RPMI8226 (cell line): Measurements from ENCODE around the gene IGBP1.
"Not testable (repeated sequence)": the region's sequence is repeated elsewhere in the genome, so short reads cannot be mapped to it uniquely, and the experiment has no call there.

Source experiments
- DNase-seq: peaks from one replicate; pipeline ENCODE4 v3.0.0-alpha.2; 2015

IGBP1 gene

DNA sequence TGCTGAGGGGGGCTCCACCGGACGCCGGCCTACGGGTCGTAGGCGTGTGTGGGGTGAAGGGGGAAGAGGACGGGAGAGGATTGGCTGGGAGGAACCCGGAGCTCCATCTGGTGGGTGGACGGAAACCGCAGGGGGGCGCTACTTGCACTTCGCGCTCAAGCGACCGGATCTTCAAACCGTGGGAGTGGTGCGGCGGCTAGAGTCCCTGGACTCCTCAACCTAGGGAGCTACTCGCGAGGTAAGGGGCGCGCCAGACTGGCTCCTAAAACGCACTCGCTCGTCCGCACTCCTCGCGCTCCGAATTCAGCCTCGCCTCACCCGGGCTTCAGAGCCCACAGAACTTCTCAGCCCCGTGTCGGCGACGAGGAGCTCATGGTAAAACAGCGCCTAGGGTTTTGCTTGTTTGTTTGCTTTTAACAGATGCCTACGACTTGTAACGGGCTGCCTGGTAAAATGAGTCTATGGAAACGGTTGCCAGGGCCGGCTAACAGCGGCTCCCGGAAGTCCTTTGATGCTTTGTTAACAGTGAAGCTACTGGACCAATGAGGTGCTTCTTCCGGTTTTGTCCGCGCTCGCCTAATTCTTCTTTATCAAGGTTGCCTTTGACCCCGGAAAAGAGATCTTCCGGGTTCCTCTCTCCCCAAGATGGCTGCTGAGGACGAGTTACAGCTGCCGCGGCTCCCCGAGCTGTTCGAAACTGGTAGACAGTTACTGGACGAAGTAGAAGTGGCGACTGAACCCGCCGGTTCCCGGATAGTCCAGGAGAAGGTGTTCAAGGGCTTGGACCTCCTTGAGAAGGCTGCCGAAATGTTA lies at the start of gene IGBP1:
IGBP1 (plus strand) TSS at position 145 of the 813 bp plus-strand sequence; CDS start at position 646, 501 bp downstream.
- peak; percentile 90 for DNase-seq

DNA sequence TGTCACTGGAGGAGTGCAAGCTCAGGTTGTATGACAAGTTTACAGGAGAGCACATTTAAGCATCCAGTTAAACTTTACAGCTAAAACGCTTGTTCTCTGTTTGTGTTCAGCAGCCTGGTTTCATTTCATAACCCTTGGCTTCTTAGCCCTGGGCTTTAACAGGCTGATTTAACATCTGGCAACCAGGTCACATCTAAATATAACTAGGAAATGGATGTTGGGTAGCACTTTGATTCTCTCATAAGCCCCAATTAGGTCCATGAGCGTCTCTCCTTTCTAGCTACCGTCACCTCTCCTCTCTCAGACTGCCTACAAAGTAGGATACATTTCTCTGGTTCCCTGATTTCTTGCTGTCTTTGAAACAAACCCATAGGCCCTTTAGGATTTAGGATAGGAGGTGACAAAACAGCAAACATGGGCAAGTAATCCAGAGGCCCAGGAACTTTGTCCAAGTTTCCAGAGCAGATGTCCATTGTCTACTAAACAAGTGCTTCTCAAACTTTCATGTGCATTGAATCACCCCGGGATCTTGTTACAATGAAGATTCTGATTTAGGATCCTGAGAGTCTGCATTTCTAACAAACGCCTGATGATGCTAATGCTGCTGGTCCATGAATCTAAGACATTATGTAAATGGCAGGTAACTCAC lies 48.5 kb upstream of the IGBP1 start:
- DNase-seq: no peak

DNA sequence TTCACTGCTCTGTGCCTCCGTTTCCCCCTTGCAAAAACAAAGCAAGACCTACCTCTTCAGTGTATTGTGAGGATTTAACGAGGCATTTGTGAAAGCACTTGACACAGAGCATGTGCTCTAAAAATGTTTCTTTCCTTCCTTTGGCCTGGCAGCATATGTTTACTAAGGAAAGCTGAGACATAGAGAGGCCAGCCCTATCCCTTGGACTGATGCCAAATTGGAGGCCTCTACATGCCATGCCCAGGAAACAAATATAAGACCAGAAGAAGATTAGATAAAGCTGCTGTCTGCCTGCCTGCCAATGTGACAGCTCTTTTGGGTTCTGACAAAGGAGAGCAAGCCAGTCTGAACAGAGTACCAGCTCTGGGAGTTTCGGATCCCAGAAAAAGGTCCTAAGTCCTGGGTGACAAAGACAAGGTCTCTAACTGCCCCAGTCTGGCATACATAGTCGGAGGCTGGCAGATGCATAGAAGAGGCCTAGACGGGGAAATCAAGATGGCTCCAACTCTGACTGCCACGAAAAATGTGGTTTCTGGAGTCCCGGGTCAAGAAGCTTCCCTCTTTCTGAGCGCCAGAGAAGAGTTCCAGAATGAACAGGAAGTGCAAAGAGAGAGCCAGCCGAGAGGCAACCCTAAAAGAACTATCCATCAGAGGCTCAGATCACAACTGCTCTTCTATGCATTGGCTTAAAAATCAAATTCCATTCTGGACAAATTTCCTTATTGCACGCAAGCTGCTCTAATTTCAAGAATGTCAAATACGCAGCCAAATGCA lies 45.2 kb upstream of the IGBP1 start:
- no peak for DNase-seq

DNA sequence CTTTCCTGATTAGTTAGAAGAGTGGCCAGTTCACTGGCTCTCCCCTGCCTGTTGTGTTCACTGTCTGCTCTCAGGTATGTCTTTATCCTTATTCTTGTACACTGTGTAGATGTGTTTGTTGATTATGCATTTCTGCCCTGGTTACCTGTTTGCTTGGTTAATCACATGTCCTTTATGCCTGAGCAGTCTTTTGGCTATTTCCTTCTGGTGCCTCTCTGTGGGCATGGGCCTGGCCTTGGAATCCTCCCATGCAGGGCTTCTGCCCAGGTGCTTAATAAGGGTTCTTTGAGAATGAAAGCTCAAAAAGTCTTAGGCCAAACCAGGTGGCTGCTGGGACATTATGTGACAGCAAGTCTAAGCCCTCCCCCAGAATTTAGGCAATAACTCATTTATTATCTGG lies 44.5 kb upstream of the IGBP1 start:
- DNase-seq: no peak

DNA sequence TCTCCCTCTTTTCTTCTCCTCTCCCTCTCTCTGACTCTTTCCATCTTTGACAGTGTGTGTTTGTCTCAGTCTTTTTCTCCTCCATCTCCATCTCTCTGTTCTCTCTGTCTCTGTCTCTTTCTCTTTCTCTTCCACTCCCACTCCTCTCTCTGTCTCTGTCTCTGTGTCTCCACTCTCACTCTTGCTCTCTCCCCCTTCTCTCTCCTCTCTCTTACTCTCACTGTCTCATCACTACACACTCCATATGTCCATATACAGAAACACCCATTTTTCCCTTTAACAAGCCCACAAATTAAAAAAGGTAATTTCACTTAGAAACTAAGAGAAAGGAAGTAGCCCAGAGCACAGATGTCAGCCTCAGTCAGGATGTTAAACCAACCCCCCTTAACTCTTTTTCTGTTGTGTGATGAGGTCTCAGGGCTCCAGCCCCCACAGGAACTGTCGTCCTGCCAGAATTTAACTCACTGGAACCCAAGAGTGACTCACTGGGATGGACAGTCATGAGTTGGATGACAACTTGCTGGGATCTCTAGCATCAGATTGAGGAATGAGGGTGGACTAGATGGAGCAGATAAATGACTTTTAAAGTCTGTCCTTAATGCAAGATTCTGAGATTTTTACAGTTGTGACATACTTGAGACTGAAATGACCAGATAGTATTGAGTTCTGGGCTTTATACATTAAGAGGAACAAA lies 43.5 kb upstream of the IGBP1 start:
- DNase-seq: no peak

DNA sequence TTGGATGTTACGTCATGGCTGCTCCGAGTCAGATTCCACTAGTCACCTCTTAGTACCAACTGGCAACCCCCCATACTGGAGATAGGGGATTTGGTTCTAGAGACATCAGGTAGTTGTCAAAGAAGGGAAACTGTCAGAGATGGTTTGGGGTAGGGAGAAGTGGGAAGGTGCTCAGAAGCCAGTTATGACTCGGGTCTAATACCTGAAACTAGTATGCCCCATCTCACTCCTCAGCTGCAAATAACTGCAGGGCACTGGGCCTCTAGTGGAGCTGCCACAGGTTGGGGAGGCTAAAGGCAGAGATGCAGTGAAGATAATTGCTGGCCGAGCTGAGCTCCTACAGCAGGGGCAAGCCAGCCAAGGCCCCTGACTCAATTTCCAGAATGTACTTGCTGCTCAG lies 41.0 kb upstream of the IGBP1 start:
- DNase-seq: no peak

DNA sequence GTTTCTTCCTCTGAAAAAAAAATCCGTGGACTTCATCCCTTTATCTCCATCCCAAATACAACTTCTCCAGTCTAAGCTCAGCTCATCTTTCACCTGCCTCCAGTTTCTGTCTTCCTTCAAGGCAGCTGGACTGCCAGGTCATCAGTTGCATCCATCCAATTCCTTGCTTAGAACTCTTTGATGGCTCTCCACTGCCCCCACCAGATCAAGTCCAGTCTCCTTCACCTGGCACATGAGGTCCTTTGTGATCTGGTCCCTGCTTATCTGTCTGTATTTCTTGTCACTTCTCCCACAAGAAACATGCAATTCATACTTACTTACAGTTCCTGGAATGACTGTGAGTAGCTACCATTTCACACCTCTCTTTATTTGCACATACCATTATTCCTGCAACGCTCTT lies 37.2 kb upstream of the IGBP1 start:
- DNase-seq: no peak

DNA sequence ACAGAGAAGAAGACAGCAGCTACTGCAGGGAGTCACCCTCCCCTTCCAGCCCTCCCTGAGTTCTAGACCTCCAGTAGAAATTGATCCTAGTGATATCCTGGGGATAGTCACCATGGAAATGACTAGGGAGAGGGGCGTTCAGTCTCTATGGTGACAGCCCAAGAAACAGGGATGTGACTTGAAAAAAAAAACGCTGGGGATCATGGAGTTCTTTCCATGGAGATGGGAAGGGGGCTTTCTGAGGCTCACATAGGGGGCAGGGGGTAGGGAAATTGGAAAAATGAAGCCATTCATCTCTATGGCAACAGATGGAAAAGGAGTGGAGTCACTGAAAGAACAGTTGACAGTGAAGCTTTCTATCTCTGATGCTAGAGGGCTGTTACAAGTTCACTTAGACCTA lies 28.0 kb upstream of the IGBP1 start:
- DNase-seq: no peak

DNA sequence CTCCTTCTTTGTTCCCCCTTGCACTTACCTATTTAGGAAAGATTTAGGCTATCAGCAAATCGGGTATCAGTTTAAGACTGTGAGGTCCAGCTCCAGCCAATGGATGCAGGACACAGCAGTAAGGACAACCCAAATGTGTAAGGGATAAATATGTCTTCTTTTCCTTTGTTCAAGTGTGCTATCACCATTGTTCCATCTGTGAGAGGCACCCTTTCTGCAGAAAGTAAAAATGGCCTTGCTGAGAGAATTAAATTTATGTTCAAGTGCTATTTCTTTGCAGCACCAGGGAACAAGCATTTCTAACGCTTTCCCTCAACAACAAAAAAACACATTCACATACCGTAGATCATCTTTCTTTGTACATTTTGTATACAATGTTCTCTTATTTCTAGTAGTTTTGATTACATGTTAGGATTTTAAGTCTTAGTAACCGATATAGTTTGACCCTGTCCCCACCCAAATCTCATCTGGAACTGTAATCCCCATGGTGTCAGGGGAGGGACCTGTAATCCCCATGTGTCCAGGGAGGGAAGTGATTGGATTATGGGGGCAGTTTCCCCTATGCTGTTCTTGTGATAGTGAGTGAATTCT lies 21.7 kb upstream of the IGBP1 start:
- DNase-seq: not testable (repeated sequence)

DNA sequence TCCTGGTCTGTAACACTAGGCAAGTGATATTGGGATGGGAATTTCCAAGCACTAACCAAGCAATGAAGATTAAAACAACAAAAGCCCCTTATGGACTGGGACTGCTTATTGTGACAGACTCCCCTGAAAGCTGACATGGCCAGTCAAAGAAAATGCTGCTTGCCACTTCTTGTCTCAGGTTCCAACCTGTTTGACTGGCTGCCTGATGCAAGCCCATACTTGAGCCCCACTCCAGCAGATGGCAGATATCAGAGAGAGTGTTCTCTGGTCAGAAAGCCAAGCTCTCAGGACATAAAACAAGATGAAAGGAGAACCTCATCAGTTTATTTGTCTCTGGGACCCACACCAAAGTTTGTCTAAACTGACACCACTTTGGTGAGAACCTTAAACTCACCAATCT lies 15.5 kb upstream of the IGBP1 start:
- DNase-seq: no peak

DNA sequence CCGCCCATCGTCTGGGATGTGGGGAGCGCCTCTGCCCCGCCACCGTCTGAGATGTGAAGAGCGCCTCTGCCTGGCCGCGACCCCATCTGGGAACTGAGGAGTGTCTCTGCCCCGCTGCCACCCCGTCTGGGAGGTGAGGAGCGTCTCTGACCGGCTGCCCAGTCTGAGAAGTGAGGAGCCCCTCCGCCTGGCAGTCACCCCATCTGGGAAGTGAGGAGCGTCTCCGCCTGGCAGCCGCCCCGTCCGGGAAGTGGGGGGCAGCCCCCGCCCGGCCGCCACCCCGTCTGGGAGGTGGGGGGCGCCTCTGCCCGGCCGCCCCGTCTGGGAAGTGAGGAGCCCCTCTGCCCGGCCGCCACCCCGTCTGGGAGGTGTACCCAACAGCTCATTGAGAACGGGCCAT lies 10.2 kb upstream of the IGBP1 start:
- not testable (repeated sequence) for DNase-seq

DNA sequence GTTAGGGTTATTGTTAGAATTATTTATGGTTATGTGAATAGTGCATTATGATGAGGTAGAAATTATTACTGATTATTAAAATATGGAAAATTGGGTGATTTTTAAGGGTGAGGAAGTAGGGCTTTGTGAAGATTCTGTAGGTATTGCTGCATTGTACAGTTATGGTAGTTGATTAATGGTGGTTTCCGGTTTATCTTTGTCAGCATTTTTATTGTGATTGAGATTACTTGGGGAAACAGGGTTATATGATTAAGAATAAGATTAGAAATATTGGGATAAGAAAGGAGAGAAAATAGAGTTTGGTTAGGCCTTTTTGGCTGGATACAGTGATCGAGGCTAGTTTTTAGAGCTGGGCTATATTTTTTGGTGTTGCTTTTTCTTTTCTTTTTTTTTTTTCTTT lies 8.6 kb upstream of the IGBP1 start:
- no peak for DNase-seq

DNA sequence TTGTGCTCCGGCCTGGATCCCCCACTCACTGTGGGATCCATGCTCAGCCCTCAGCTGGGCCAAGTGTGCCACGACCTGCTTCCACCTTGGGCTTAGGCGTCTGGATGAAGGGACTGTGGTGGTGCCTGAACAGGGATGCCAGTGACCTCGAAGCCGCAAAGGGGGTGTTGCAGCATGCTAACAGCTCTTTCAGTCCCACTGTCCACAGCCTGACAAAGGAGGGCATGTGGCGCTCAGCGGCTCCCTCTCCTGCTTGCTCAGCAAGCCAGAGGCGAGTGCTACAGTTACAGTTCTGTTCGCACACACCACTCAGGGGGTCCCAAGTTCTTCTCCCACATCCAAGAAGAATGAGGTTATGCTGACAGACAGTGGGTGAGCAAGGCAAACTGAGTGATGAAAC lies 5.2 kb upstream of the IGBP1 start:
- no peak for DNase-seq

DNA sequence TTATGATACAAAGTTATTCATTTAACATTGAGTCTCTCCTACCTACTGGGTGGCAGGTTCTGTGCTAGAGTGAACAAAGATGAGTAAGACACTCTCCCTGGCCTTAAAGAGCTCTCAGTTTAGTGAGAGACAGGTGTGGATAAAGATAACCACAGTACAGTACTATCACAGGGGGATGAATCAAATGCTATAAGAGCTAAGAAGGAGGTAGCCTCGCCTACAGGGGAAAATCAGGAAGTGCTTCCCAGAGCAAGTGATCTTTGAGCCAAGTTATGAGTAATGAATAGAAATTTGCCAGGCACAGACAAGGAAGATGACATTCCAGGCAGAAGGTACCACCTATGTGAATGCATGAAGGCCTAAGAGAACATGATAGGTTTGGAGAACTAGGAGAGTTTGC lies 3.4 kb upstream of the IGBP1 start:
- no peak for DNase-seq

DNA sequence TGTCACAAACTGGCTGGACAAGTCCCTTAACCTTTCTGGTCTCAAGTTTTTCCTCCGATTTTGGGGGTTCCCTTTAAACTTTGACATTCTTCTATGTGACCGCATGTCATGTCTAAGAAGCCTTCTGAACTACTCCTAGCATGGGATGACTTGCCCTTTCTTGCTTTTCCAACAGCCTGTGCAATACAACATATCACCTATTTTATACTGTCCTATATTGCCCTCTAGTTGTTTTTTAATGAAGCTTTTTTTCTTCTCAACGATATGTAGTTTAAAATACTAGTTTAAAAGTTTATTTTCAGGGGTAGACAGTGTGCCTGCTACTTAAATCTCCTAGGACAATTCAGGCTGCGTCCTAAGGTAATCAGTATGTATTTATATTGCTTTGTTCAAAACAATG lies 1.0 kb upstream of the IGBP1 start:
- DNase-seq: peak; percentile 3

DNA sequence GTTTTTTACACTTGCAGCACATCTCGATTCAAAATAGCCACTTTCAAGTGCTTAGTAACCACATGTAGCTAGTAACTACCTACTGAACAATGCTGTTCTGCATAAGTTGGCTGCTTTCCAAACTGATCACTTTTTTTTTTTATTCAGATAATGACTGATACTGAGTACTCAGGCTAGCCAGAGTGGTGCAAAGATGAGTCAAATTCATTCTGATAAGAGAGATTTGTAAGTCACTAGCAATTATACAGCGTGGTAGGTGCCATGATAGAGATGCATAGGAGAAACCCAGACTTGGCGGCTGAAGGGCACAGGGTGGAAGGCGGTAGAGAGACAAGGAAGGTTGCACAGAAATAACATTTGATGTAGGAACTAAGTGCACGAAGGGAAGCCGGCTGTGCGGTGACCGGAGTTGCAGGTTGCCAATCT lies 357 bp upstream of the IGBP1 start:
- no peak for DNase-seq

DNA sequence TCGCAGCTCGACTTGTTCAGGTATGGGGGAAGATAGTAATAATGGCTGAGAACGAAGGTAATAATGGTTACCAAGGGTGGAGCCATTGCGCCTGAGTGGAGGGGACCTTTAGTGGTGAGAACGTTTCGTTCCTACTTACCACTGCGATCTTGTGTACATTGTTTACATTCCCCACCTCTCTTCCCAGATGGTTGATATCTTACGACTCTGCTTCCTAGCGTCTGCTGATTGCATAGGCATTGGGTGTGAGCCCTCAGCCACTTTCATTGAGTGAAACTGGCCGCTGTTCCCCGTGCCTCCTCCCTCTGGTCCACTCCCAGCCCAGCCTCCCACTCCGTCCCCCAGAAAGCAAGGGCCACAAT lies 850 bp downstream of the IGBP1 start:
- no peak for DNase-seq

DNA sequence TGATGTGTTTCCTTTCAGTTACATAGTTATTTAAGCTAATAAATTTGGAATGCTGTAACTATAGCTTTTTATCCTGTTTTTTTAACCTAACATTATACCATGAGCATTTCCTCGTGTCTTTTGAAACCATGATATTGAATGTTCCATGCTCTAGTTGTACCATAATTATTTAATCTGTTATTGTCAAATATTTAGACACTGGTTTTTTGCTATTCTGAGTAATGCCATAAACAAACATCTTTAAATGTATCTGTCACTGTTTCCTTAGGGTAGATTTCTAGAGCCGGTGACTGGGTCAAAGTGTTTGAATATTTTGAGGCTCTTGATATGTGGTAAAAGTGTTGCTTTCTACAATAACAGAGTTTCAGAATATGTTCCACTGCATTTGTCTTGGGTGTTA lies 5.4 kb downstream of the IGBP1 start:
- DNase-seq: no peak

DNA sequence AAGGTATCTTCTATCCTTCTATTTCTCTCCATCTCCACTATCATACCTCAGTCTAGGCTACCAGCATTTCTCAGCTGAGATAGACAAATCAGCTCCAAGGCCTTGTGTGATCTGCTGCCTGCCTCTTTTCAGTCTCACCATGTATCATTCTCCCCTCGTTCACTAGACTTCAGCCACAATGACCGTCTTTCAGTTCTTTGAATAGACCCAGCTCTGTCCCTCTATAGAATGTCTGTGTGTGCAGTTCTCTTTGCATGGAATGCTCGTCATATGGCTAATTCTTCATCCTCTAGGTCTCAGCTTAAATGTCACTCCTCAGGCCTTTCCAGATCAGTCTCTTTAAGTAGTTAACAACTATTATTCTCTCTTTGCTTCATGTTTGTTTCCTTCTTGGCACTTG lies 6.5 kb downstream of the IGBP1 start:
- DNase-seq: no peak

DNA sequence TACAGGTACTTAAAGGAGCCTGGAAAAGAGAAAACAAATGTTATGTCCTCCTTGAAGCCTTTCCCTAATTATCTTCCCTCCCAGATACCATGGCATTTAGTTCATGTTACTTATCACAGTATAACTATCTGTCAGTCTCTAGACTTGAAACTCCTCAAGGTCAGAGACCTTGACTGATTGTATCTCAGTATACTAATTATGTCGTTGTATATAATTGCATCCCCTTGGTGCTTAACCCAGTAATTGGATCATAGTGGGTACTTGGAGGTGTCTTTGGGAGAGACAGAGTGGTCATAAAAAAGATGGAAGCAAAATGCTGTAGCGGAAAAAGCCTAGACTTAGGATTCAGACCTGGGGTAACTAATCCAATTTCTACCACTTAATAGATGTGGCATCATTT lies 8.1 kb downstream of the IGBP1 start:
- DNase-seq: no peak

DNA sequence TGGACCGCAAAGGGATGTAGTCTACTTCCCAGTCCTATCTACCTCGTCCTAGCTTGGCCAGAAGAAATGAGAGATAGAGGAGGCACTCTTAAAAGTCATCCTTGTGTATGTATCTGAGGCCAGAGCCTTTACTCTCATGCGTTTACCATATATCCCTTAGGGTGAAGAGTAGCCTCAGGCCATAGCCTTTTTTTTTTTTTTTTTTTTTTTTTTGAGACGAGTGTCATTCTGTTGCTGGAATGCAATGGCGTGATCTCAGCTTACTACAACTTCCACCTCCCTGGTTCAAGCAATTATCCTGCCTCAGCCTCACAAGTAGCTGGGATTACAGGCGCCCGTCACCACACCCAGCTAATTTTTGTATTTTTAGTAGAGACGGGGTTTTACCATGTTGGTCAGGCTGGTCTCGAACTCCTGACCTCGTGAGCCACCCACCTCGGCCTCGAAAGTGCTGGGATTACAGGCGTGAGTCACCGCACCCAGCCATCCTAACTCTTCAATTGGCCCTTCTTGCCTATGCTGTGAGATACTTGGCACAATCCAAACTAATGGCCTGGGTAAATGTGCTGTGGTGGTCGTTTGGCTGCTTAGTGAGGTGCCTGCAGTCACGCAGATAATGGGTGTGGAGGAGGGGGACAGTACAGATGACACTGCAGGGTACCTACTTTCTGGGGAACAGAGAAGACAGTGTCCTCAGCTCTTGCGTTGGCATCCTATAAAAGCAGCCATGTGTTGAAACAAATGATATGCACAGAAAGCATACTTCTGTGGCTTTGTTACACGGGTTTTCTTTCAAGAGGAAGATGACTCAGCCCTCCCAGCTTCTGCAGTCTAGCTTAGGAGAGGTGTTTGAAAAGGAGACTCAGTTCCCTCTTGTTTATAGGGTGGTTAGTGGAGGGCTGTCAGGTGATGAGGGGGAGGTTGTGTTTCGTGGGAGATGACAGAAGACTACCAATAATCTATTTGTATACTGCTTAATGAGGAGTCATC lies 33.6 kb downstream of the IGBP1 start:
- no peak for DNase-seq
